Inflammatory macrophage (primary cell): Measurements from ENCODE around the gene GMDS.

Experiments
- DNase-seq, 2 donors: peaks; one replicate each; pipeline ENCODE4 v3.0.0-alpha.2; 2020 to 2022

The GMDS gene

GRCh38 chr6:2237001-2237400 is 8.4 kb downstream of the GMDS start:
- DNase-seq = no peak

- no peak for DNase-seq
Observed at GRCh38 chr6:2235777-2236495, 9.5 kb downstream of the GMDS start.

GRCh38 chr6:2232445-2232844 is 13.0 kb downstream of the GMDS start:
- DNase-seq = no peak

- no peak for DNase-seq
Observed at GRCh38 chr6:2231438-2231837, 14.0 kb downstream of the GMDS start.

- no peak for DNase-seq
Observed at GRCh38 chr6:2230659-2231277, 14.6 kb downstream of the GMDS start.

GRCh38 chr6:2229742-2230141 is 15.7 kb downstream of the GMDS start:
- DNase-seq = no peak

- no peak for DNase-seq
Observed at GRCh38 chr6:2229039-2229438, 16.4 kb downstream of the GMDS start.

- DNase-seq = no peak
Observed at GRCh38 chr6:2228392-2228791, 17.0 kb downstream of the GMDS start.

- no peak for DNase-seq
Observed at GRCh38 chr6:2226775-2227174, 18.6 kb downstream of the GMDS start.

GRCh38 chr6:2225422-2226392 is 19.7 kb downstream of the GMDS start:
- no peak for DNase-seq

GRCh38 chr6:2224847-2225382 is 20.5 kb downstream of the GMDS start:
- DNase-seq = no peak

GRCh38 chr6:2222275-2222842 is 23.0 kb downstream of the GMDS start:
- DNase-seq = peak; percentile 9 to 17

GRCh38 chr6:2221726-2222274 is 23.6 kb downstream of the GMDS start:
- peak; percentile 29 to 31 for DNase-seq

- DNase-seq = no peak
Observed at GRCh38 chr6:2220154-2220553, 25.3 kb downstream of the GMDS start.

GRCh38 chr6:2218866-2219265 is 26.5 kb downstream of the GMDS start:
- no peak for DNase-seq

- DNase-seq = no peak
Observed at GRCh38 chr6:2216794-2217383, 28.5 kb downstream of the GMDS start.

- DNase-seq = no peak
Observed at GRCh38 chr6:2215342-2215741, 30.1 kb downstream of the GMDS start.

- DNase-seq = no peak
Observed at GRCh38 chr6:2213086-2213485, 32.3 kb downstream of the GMDS start.

GRCh38 chr6:2209226-2209809 is 36.1 kb downstream of the GMDS start:
- DNase-seq = peak in 1 of 2 donors; percentile 3

- DNase-seq = no peak
Observed at GRCh38 chr6:2208468-2208867, 36.9 kb downstream of the GMDS start.

- no peak for DNase-seq
Observed at GRCh38 chr6:2205396-2205795, 40.0 kb downstream of the GMDS start.

- DNase-seq = no peak
Observed at GRCh38 chr6:2204272-2204671, 41.1 kb downstream of the GMDS start.
